Tibial nerve (tissue), 4 donors: Measurements from ENCODE around the gene CEACAM1.

Experiments used
- EP300 ChIP-seq, 2 donors: sonication (generic); formaldehyde crosslinking; IDR thresholded peaks; one replicate each; pipeline ENCODE4 v1.6.1; 2017; ENCODE audit warnings: antibody characterized with exemption in 2 of 2, mild to moderate bottlenecking in 1 of 2
- TF ChIP-seq, protein P1 (sequence below), 5 experiments: fragments of 200-600 bp in 3 of 5; fragments of 450-650 bp in 2 of 5; sonication (generic) in 3 of 5; IDR thresholded peaks; one replicate each; pipeline ENCODE4 v1.5.1; 2016 to 2019; ENCODE audit warnings: antibody characterized with exemption in 5 of 5, mild to moderate bottlenecking in 3 of 5, moderate library complexity in 2 of 5

DNA sequence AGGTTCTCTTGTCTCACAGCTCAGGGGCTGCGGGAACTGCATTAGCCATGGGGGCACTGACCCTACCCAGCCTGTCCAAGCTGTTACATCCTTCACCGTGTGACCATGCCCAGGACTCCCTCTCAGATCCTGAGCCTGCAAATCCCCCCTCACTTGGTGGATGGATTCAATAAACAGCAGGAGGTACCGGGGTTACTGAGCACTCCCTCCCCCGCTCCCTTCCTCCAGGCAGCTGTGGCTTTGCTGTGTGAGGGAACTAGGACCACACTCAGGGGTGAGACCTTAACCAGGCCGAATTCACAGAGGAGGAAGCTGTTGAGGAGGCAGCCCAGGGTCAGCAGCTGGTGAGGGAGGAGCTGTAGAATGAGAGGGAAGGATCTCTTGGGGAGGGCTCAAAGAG is 27.0 kb upstream of the CEACAM1 start:
- TF ChIP-seq, protein P1, sequence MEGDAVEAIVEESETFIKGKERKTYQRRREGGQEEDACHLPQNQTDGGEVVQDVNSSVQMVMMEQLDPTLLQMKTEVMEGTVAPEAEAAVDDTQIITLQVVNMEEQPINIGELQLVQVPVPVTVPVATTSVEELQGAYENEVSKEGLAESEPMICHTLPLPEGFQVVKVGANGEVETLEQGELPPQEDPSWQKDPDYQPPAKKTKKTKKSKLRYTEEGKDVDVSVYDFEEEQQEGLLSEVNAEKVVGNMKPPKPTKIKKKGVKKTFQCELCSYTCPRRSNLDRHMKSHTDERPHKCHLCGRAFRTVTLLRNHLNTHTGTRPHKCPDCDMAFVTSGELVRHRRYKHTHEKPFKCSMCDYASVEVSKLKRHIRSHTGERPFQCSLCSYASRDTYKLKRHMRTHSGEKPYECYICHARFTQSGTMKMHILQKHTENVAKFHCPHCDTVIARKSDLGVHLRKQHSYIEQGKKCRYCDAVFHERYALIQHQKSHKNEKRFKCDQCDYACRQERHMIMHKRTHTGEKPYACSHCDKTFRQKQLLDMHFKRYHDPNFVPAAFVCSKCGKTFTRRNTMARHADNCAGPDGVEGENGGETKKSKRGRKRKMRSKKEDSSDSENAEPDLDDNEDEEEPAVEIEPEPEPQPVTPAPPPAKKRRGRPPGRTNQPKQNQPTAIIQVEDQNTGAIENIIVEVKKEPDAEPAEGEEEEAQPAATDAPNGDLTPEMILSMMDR (IDR thresholded peaks at IDR 0.05) = no peak
- no peak for TF ChIP-seq EP300 (IDR thresholded peaks at IDR 0.05)
